Effector memory CD4-positive, alpha-beta T cell (primary cell): ENCODE measurements around the gene DNAJC15.

Experiments
- DNase-seq, 3 donors: peaks; one replicate each; pipeline ENCODE4 v3.0.0-alpha.2; 2020
- H3K27ac ChIP-seq: 2 replicates; pipeline ENCODE4 v1.7.0; 2013; ENCODE audit warnings: mild to moderate bottlenecking, low read length, moderate library complexity; ENCODE audit not compliant: insufficient read depth, poor library complexity, severe bottlenecking
- H3K27me3 ChIP-seq: replicated peaks from 2 replicates; pipeline ENCODE4 v1.7.0; 2013; ENCODE audit warnings: mild to moderate bottlenecking, low read length; ENCODE audit not compliant: insufficient read depth, control insufficient read depth, poor library complexity, severe bottlenecking
- H3K36me3 ChIP-seq: 2 replicates; pipeline ENCODE4 v1.7.0; 2013; ENCODE audit warnings: mild to moderate bottlenecking, low read length, moderate library complexity; ENCODE audit not compliant: control insufficient read depth, insufficient read depth
- H3K4me1 ChIP-seq: 2 replicates; pipeline ENCODE4 v1.7.0; 2013; ENCODE audit warnings: low read length, mild to moderate bottlenecking; ENCODE audit not compliant: control insufficient read depth, insufficient read depth, poor library complexity, severe bottlenecking
- H3K4me3 ChIP-seq: 2 replicates; pipeline ENCODE4 v1.7.0; 2013; ENCODE audit warnings: low read length, low read depth, mild to moderate bottlenecking; ENCODE audit not compliant: insufficient read depth, poor library complexity, severe bottlenecking
- H3K9me3 ChIP-seq: 2 replicates; pipeline ENCODE4 v1.7.0; 2013; ENCODE audit warnings: mild to moderate bottlenecking, low read length, moderate library complexity; ENCODE audit not compliant: control insufficient read depth

DNAJC15 gene

DNA sequence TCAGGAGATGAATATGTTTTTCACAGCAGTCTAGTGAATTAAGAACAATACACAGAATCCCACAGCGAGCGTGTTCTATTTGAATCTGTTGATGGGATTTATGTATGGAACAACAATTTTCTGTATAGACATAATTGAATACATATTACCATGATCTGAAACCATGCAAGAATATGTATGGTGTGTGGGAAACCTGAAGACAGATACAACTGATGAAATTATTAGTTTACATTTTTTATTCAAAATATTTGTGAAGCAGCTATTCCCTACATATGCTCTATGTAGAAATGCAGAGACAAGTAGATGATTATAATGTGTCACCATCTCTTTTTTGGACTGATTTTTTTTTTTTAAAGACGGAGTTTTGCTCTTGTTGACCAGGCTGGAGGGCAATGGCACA is 91.8 kb downstream of the DNAJC15 start:
- H3K27me3 ChIP-seq = no peaks in the 10 kb centered on the region
- no peaks in the 10 kb centered on the region for H3K36me3 ChIP-seq
- H3K9me3 ChIP-seq = no peaks in the 10 kb centered on the region
- DNase-seq = no peak
- H3K4me1 ChIP-seq = no peaks in the 10 kb centered on the region
- H3K27ac ChIP-seq = no peak overlapping the region
- H3K4me3 ChIP-seq = no peak overlapping the region

GRCh38 chr13:43116242-43116641 is 92.9 kb downstream of the DNAJC15 start:
- Histone ChIP-seq H3K27ac (no peak overlapping the region), H3K36me3 (no peaks in the 10 kb centered on the region), H3K4me3 (no peak overlapping the region), H3K4me1 (no peaks in the 10 kb centered on the region), H3K9me3 (no peaks in the 10 kb centered on the region), H3K27me3 (no peaks in the 10 kb centered on the region)
- no peak for DNase-seq

DNA sequence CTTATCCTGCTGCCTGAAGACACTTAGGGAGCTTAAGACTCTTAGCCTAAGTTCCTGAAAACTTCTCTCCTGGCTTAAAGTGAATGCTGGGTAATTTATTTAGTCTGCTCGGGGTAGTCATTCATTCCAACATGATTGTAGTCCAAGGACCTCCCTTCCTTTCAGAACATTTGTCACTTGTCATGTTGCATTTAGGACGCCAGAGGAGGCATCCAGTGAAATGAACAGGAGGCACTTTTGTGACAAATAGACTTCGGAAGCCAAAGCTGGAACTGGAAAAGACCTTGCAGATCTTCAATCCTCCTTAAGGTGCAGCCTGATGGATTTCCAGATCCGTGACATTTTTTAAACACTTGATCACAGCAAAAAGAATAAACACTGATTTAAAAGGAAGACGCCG is 95.1 kb downstream of the DNAJC15 start:
- no peak overlapping the region for H3K4me3 ChIP-seq
- H3K4me1 ChIP-seq = no peaks in the 10 kb centered on the region
- no peaks in the 10 kb centered on the region for H3K27me3 ChIP-seq
- no peaks in the 10 kb centered on the region for H3K36me3 ChIP-seq
- DNase-seq = no peak
- no peaks in the 10 kb centered on the region for H3K9me3 ChIP-seq
- H3K27ac ChIP-seq = no peak overlapping the region

DNA sequence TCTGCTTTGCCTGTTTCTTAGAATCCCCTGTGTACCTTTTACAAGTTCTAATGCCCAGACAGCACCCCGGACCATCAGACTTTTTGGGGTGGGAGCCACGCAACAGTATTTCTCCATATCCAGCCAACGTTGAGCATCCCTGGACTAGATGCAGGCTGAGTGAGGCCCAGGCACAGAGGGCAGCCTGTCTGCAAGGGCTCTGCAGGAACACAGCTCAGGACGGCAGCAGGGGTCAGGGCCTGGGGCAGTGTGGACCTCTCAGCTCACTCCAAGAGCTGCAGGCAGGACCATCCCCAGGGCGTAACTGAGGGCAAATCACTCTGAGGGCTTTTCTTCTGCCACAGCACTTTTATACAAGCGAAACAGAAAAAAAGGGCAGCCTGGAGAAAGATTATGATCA is 95.8 kb downstream of the DNAJC15 start:
- H3K36me3 ChIP-seq = no peaks in the 10 kb centered on the region
- no peaks in the 10 kb centered on the region for H3K27me3 ChIP-seq
- H3K9me3 ChIP-seq = no peaks in the 10 kb centered on the region
- no peak for DNase-seq
- H3K27ac ChIP-seq = no peak overlapping the region
- no peaks in the 10 kb centered on the region for H3K4me1 ChIP-seq
- no peak overlapping the region for H3K4me3 ChIP-seq

DNA sequence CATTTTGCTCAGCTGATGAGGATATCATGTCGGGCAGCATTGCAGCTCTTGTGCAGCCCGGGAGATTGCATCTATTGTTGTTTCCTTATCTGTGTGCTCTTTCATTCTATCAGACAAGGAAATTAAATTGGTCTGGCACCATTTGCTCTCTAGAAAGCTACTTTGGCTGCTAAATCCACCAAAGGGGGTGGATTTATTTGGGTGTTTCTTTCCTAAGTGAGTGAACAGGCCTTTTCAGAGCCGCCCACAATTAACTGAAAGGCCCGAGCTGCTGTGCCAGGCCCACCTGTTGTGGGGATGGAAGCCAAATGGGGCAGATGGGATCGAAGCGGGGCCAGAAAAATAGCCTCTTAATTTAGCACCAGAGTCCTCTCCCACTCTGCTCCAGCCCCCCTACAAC is 99.4 kb downstream of the DNAJC15 start:
- H3K4me3 ChIP-seq = no peak overlapping the region
- no peaks in the 10 kb centered on the region for H3K9me3 ChIP-seq
- no peaks in the 10 kb centered on the region for H3K36me3 ChIP-seq
- no peak overlapping the region for H3K27ac ChIP-seq
- no peaks in the 10 kb centered on the region for H3K27me3 ChIP-seq
- peaks cover 1% of the 10 kb centered on the region for H3K4me1 ChIP-seq
- DNase-seq = no peak

GRCh38 chr13:43123856-43124255 is 100.5 kb downstream of the DNAJC15 start:
- Histone ChIP-seq H3K36me3 (no peaks in the 10 kb centered on the region), H3K27me3 (no peaks in the 10 kb centered on the region), H3K4me3 (no peak overlapping the region), H3K27ac (no peak overlapping the region), H3K4me1 (peaks cover 5% of the 10 kb centered on the region), H3K9me3 (no peaks in the 10 kb centered on the region)
- DNase-seq = no peak

GRCh38 chr13:43124490-43124889 is 101.1 kb downstream of the DNAJC15 start:
- Histone ChIP-seq H3K4me3 (no peak overlapping the region), H3K36me3 (no peaks in the 10 kb centered on the region), H3K27me3 (no peaks in the 10 kb centered on the region), H3K9me3 (no peaks in the 10 kb centered on the region), H3K4me1 (peaks cover 5% of the 10 kb centered on the region), H3K27ac (no peak overlapping the region)
- no peak for DNase-seq

GRCh38 chr13:43126420-43126819 is 103.0 kb downstream of the DNAJC15 start:
- Histone ChIP-seq H3K4me3 (no peak overlapping the region), H3K27me3 (no peaks in the 10 kb centered on the region), H3K4me1 (peaks cover 5% of the 10 kb centered on the region)

GRCh38 chr13:43127103-43127798 is 103.9 kb downstream of the DNAJC15 start:
- no peaks in the 10 kb centered on the region for H3K9me3 ChIP-seq
- DNase-seq = no peak
- H3K36me3 ChIP-seq = no peaks in the 10 kb centered on the region
- no peaks in the 10 kb centered on the region for H3K27me3 ChIP-seq
- H3K27ac ChIP-seq = no peak overlapping the region
- H3K4me1 ChIP-seq = peaks cover 5% of the 10 kb centered on the region
- no peak overlapping the region for H3K4me3 ChIP-seq

More at GRCh38 chr13:43126420-43126819, 103.0 kb downstream of the DNAJC15 start:
- DNase-seq = no peak
- Histone ChIP-seq H3K9me3 (no peaks in the 10 kb centered on the region), H3K27ac (no peak overlapping the region), H3K36me3 (no peaks in the 10 kb centered on the region)

DNA sequence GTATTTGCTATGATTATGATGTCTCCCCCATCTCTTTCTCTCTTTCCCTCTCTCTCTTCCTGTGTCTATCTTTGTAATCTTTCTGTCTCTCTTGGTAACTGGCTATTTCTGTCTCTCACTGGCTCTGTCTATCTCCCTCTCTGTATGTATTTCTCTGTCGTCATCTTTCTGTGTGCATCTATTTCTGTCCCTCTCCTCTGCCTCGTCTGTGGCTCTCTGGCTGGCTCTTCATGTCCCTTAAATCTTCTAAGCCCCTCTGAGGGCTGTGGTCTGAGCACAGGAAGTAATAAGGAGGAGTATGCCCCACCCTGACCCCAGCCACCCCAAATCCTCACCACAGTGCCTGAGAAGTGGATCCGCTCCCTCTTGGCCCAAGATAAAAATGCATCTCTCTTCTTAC is 104.4 kb downstream of the DNAJC15 start:
- Histone ChIP-seq H3K9me3 (no peaks in the 10 kb centered on the region), H3K36me3 (no peaks in the 10 kb centered on the region), H3K27me3 (no peaks in the 10 kb centered on the region), H3K27ac (no peak overlapping the region), H3K4me3 (no peak overlapping the region), H3K4me1 (peaks cover 5% of the 10 kb centered on the region)
- DNase-seq = no peak
